GM12892 (cell line): Measurements from ENCODE around the gene BNIP5.

Experiments
- POLR2A ChIP-seq: IDR thresholded peaks from 2 replicates; pipeline ENCODE4 v1.6.1; 2011; ENCODE audit warnings: low read depth, low read length, control low read depth
- POLR2AphosphoS5 ChIP-seq: IDR thresholded peaks from 2 replicates; pipeline ENCODE4 v1.6.1; 2011; ENCODE audit warnings: low read depth, low read length, control low read depth
- TAF1 ChIP-seq: IDR thresholded peaks from 2 replicates; pipeline ENCODE4 v1.6.1; 2011; ENCODE audit warnings: low read depth, mild to moderate bottlenecking, control low read depth, low read length, borderline replicate concordance

- TF ChIP-seq TAF1: no peak
- TF ChIP-seq POLR2A: no peak
- TF ChIP-seq POLR2AphosphoS5: no peak
These were observed 20.8 kb downstream of the BNIP5 start for GRCh38 chr6:36315921-36316320.
